ENCODE data around the gene NOTCH4. TPM values are rescaled to one million over a fixed set of nuclear protein-coding genes. Genes with fewer than 3 reads are reported as not detected.
A peak's percentile ranks its signal among the peaks of the same experiment; 100 is the strongest.

NOTCH4 gene
- total and polyA plus RNA-seq, 3 donors from 2014 or later = 12.4 to 26.9 (median 15.2) TPM

GRCh38 chr6:32192608-32193039 lies 31.2 kb downstream of the NOTCH4 start, which contains the start of gene GPSM3:
GPSM3 (minus strand) TSS chr6:32192643; CDS start chr6:32192513, 130 bp downstream.
- no peaks in the 10 kb centered on the region for H3K27me3 ChIP-seq
- H3K4me3 ChIP-seq = no peak within 1 kb of the TSS
- WGBS, 2 donors = 55 to 78% methylated on average over 5 of the region's 5 CpGs
- peaks cover 42% of the 10 kb centered on the region for H3K4me1 ChIP-seq
- TF ChIP-seq POLR2A (IDR thresholded peaks at IDR 0.05) = no peak
- TF ChIP-seq, protein P1, sequence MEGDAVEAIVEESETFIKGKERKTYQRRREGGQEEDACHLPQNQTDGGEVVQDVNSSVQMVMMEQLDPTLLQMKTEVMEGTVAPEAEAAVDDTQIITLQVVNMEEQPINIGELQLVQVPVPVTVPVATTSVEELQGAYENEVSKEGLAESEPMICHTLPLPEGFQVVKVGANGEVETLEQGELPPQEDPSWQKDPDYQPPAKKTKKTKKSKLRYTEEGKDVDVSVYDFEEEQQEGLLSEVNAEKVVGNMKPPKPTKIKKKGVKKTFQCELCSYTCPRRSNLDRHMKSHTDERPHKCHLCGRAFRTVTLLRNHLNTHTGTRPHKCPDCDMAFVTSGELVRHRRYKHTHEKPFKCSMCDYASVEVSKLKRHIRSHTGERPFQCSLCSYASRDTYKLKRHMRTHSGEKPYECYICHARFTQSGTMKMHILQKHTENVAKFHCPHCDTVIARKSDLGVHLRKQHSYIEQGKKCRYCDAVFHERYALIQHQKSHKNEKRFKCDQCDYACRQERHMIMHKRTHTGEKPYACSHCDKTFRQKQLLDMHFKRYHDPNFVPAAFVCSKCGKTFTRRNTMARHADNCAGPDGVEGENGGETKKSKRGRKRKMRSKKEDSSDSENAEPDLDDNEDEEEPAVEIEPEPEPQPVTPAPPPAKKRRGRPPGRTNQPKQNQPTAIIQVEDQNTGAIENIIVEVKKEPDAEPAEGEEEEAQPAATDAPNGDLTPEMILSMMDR (IDR thresholded peaks at IDR 0.05) = no peak
- no peak for DNase-seq
- peak within 1 kb of the TSS; percentile 81 to 99 for H3K27ac ChIP-seq
- intact Hi-C loops (cut with DNase I; ENCODE audit: low total_unique reads) = no loop called here
- H3K36me3 ChIP-seq (ENCODE audit: low read depth, missing control alignments) = no peaks in the 10 kb centered on the region
- H3K9me3 ChIP-seq = no peaks in the 10 kb centered on the region

GRCh38 chr6:32191696-32192607 lies 31.9 kb downstream of the NOTCH4 start:
- intact Hi-C loops (cut with DNase I; ENCODE audit: low total_unique reads) = no loop called here
- DNase-seq = no peak
- H3K9me3 ChIP-seq = no peaks in the 10 kb centered on the region

GRCh38 chr6:32190911-32191677 lies 32.8 kb downstream of the NOTCH4 start:
- H3K36me3 ChIP-seq (ENCODE audit: low read depth, missing control alignments) = no peaks in the 10 kb centered on the region
- intact Hi-C loops (cut with DNase I; ENCODE audit: low total_unique reads) = no loop called here
- no peaks in the 10 kb centered on the region for H3K27me3 ChIP-seq
- WGBS, 2 donors = 77 to 81% methylated on average over 7 to 8 of the region's 8 CpGs
- TF ChIP-seq, protein P1 (IDR thresholded peaks at IDR 0.05) = no peak
- no peak for TF ChIP-seq POLR2A (IDR thresholded peaks at IDR 0.05)
- DNase-seq = no peak
- peak overlapping the region; percentile 73 to 93 for H3K4me3 ChIP-seq
- no peaks in the 10 kb centered on the region for H3K9me3 ChIP-seq
- H3K27ac ChIP-seq = peak overlapping the region; percentile 98 to 99
- peaks cover 34% of the 10 kb centered on the region for H3K4me1 ChIP-seq

More at GRCh38 chr6:32191696-32192607, 31.9 kb downstream of the NOTCH4 start:
- no peaks in the 10 kb centered on the region for H3K27me3 ChIP-seq
- H3K4me1 ChIP-seq = peaks cover 35% of the 10 kb centered on the region
- TF ChIP-seq POLR2A (IDR thresholded peaks at IDR 0.05) = no peak
- TF ChIP-seq, protein P1 (IDR thresholded peaks at IDR 0.05) = no peak
- no peaks in the 10 kb centered on the region for H3K36me3 ChIP-seq (ENCODE audit: low read depth, missing control alignments)
- H3K4me3 ChIP-seq = no peak overlapping the region
- 72 to 74% methylated on average over 12 to 15 of the region's 15 CpGs for WGBS, 2 donors
- peak overlapping the region; percentile 81 to 99 for H3K27ac ChIP-seq

DNA sequence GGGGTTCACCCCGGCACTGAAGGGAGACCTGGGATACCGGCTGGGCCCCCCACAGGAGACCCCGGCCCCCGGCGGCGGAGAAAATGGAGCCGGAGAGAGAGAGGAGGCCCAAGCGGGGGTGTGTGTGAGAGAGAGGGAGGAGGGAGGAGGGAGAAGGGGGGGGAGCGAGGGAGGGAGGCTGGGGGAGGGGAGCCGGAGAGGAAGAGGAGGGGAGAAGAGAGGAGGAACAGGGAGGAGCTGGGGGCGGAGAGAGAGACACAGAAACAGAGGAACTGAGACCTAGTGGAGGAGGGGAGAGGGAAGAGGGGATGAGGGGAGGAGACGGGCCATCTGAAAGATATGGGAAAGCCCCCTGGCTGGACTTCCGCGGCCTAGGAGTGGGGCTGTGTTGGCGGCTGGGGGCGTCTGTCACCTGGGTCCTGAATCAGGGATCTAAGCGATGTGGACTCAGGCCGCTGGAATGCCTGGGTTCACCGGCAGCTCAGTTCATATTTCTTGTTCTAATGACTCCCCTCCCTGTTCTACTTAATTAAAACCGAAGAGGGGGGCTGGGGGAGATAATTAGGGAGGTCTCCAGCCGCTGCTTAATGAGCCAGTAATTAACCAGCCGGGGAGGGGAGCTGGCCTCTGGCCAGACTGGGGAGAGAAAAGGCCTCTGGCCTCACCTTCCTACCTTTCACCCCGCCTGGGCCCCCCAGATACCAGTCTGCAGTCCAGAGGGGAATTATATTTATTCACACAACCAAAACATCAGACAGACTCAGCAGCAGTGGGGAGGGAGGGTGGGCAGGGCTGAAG lies 33.6 kb downstream of the NOTCH4 start, which contains the start of gene PBX2:
Gene PBX2, minus strand, starts transcription at position 149 of the 798 bp plus-strand sequence. CDS start 287 bp downstream, outside the sequence.
- Histone ChIP-seq H3K36me3 (ENCODE audit: low read depth, missing control alignments) (no peaks in the 10 kb centered on the region), H3K27ac (peak within 1 kb of the TSS; percentile 98 to 99), H3K4me3 (peak within 1 kb of the TSS; percentile 73 to 93), H3K9me3 (no peaks in the 10 kb centered on the region), H3K4me1 (peaks cover 40% of the 10 kb centered on the region), H3K27me3 (no peaks in the 10 kb centered on the region)
- TF ChIP-seq POLR2A (IDR thresholded peaks at IDR 0.05) = peak; percentile 84
- TF ChIP-seq, protein P1 (IDR thresholded peaks at IDR 0.05) = no peak
- DNase-seq = peak; percentile 97
- intact Hi-C loops (cut with DNase I; ENCODE audit: low total_unique reads) = no loop called here
- 0 to 2% methylated on average over 16 to 23 of the region's 23 CpGs for WGBS, 2 donors

Measured in testis (tissue), 3 donors.